ENCODE results near the gene VDAC2.

DNA sequence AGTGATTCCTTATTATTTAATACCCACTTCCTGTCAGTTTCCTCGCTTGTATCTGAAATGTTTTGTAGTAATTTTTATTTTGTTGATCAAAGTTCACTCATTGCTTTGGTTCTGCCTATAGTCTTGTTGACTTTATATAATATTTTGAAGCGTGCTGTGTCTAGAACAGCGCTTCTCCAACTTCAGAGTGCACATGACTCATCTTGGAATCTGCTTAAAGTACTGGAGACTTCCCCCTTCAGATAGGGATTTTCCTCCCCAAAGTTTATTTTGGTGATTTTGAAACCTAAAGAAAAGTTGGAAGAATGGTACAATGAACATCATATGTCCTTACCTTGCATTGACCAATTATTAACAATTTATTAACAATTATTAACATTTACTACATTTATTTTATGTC is 19.4 kb downstream of the VDAC2 start:
- TF ChIP-seq, protein P1, sequence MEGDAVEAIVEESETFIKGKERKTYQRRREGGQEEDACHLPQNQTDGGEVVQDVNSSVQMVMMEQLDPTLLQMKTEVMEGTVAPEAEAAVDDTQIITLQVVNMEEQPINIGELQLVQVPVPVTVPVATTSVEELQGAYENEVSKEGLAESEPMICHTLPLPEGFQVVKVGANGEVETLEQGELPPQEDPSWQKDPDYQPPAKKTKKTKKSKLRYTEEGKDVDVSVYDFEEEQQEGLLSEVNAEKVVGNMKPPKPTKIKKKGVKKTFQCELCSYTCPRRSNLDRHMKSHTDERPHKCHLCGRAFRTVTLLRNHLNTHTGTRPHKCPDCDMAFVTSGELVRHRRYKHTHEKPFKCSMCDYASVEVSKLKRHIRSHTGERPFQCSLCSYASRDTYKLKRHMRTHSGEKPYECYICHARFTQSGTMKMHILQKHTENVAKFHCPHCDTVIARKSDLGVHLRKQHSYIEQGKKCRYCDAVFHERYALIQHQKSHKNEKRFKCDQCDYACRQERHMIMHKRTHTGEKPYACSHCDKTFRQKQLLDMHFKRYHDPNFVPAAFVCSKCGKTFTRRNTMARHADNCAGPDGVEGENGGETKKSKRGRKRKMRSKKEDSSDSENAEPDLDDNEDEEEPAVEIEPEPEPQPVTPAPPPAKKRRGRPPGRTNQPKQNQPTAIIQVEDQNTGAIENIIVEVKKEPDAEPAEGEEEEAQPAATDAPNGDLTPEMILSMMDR (IDR thresholded peaks at IDR 0.05) = no peak
- no peak for TF ChIP-seq POLR2A (IDR thresholded peaks at IDR 0.05)
